GM12878 (cell line): ENCODE data around the gene P2RX4. TPM values are rescaled to one million over a fixed set of nuclear protein-coding genes. Genes with fewer than 3 reads are reported as not detected.

Source experiments
- ATAC-seq: fragments of 200-7000 bp; cut with Tn5 transposase; 3 replicates; pipeline ENCODE4 v1.9.1; 2020; ENCODE audit warnings: mild to moderate bottlenecking, moderate library complexity
- BruUV-seq: library from RNA; stranded (reverse); fragments of 400-500 nt; replicated peaks from 2 replicates; lab custom pipeline; 2021; lab: Mats Ljungman, UMichigan
- CTCF ChIA-PET: fragments of 300-600 bp; sonication (Branson Sonifier 250); formaldehyde crosslinking; extraction: SDS; loops from one replicate; lab custom pipeline; 2021; ENCODE audit warnings: inconsistent platforms; lab: Yijun Ruan, JAX
- POLR2A ChIA-PET: fragments of 350-600 bp; formaldehyde crosslinking; extraction: SDS; loops from one replicate; lab custom pipeline; 2021; ENCODE audit warnings: inconsistent platforms; lab: Charles Lee
- RAD21 ChIA-PET: fragments of 300-600 bp; sonication (Branson Sonifier 250); formaldehyde crosslinking; loops from one replicate; lab custom pipeline; 2023; ENCODE audit warnings: antibody characterized with exemption; ENCODE audit not compliant: unreplicated experiment; lab: Charles Lee
- SMC1A ChIA-PET: fragments of 300-600 bp; sonication (Branson Sonifier 250); formaldehyde crosslinking; loops from one replicate; lab custom pipeline; 2023; ENCODE audit not compliant: unreplicated experiment, uncharacterized antibody; lab: Charles Lee
- DNase-seq: peaks from one replicate; pipeline ENCODE4 v3.0.0-alpha.2; 2011; ENCODE audit warnings: low read depth, low spot score
- FAIRE-seq: peaks from 3 replicates; lab custom pipeline; 2011; peaks lifted over from hg19 to GRCh38; lab: Jason Lieb, UNC
- H2AFZ ChIP-seq: 2 replicates; pipeline ENCODE4 v1.6.0; 2011; ENCODE audit warnings: low read depth, low read length, control low read depth; ENCODE audit not compliant: control insufficient read depth
- H3K27ac ChIP-seq: 2 replicates; pipeline ENCODE4 v1.5.1; 2011; ENCODE audit warnings: control low read depth; ENCODE audit not compliant: control insufficient read depth, insufficient read depth
- H3K27me3 ChIP-seq, 2 experiments: replicated peaks in 1 of 2; 2 replicates each; pipeline versions ENCODE4 v1.6.0 to v1.6.1; 2011; ENCODE audit warnings: low read length in 1 of 2; ENCODE audit not compliant: control insufficient read depth in 2 of 2, insufficient read depth in 2 of 2
- H3K36me3 ChIP-seq, 2 experiments: 2 replicates each; pipeline ENCODE4 v1.5.1; 2011; ENCODE audit warnings: low read length in 1 of 2; ENCODE audit not compliant: control insufficient read depth in 2 of 2, insufficient read depth in 2 of 2
- H3K4me1 ChIP-seq: 2 replicates; pipeline ENCODE4 v1.6.1; 2011; ENCODE audit warnings: mild to moderate bottlenecking, low read length, moderate library complexity, mixed read lengths; ENCODE audit not compliant: control insufficient read depth, insufficient read depth
- H3K4me2 ChIP-seq: 2 replicates; pipeline ENCODE4 v1.6.0; 2011; ENCODE audit warnings: control low read depth; ENCODE audit not compliant: control insufficient read depth, insufficient read depth
- H3K4me3 ChIP-seq: fragments of 200-600 bp; sonication (generic); 2 replicates; pipeline ENCODE4 v1.5.1; 2016
- H3K79me2 ChIP-seq: 2 replicates; pipeline ENCODE4 v1.6.0; 2011; ENCODE audit warnings: low read length; ENCODE audit not compliant: control insufficient read depth, insufficient read depth
- H3K9ac ChIP-seq: 2 replicates; pipeline ENCODE4 v1.8.0; 2011; ENCODE audit warnings: low read length, control low read depth, mixed read lengths; ENCODE audit not compliant: control insufficient read depth, insufficient read depth
- H3K9me3 ChIP-seq: replicated peaks from 3 replicates; pipeline ENCODE4 v1.5.1; 2011; ENCODE audit warnings: mild to moderate bottlenecking, low read length; ENCODE audit not compliant: control insufficient read depth, insufficient read depth
- H4K20me1 ChIP-seq: 2 replicates; pipeline ENCODE4 v1.6.0; 2011; ENCODE audit not compliant: control insufficient read depth, insufficient read depth
- CUX1 ChIP-seq: IDR thresholded peaks from 2 replicates; pipeline ENCODE4 v1.6.1; 2012; ENCODE audit warnings: improper control_type of control experiment, low read depth, low read length; ENCODE audit not compliant: insufficient replicate concordance
- FOXK2 ChIP-seq: fragments of 450-650 bp; IDR thresholded peaks from 2 replicates; pipeline ENCODE4 v1.6.1; 2017; ENCODE audit warnings: mild to moderate bottlenecking, moderate library complexity
- NFYA ChIP-seq: IDR thresholded peaks from 2 replicates; pipeline ENCODE4 v1.6.1; 2011; ENCODE audit warnings: low read depth, mild to moderate bottlenecking, low read length, improper control_type of control experiment, borderline replicate concordance
- NKRF ChIP-seq: fragments of 450-650 bp; conservative IDR thresholded peaks from 2 replicates; pipeline ENCODE4 v1.6.1; 2017; ENCODE audit warnings: mild to moderate bottlenecking, moderate library complexity
- REST ChIP-seq: IDR thresholded peaks from 2 replicates; pipeline ENCODE4 v1.6.1; 2012; ENCODE audit warnings: mild to moderate bottlenecking, low read depth, low read length
- RFX5 ChIP-seq: IDR thresholded peaks from 2 replicates; pipeline ENCODE4 v1.6.1; 2011; ENCODE audit warnings: low read depth, low read length, improper control_type of control experiment
- ZNF592 ChIP-seq: fragments of 450-650 bp; IDR thresholded peaks from 2 replicates; pipeline ENCODE4 v1.6.1; 2017; ENCODE audit warnings: mild to moderate bottlenecking, moderate library complexity
- WGBS: methylation state at CpG from one replicate; pipeline ENCODE4 v1.1.6; 2016; ENCODE audit warnings: low lambda C conversion rate; ENCODE audit not compliant: insufficient replicate concordance, insufficient coverage; ENCODE audit errors: missing lambda C conversion rate; 5-methylcytosine and 5-hydroxymethylcytosine counted together
- in situ Hi-C: fragments of 300-500 bp; cut with MboI; formaldehyde crosslinking; loops from 9 replicates; pipeline ENCODE4 v1.14.3; 2018; ENCODE audit warnings: mixed read lengths
- intact Hi-C: fragments of 100-400 bp; cut with micrococcal nuclease; formaldehyde crosslinking; loops from one replicate; pipeline ENCODE4 v1.14.2; 2022; ENCODE audit not compliant: unreplicated experiment
- polyA plus RNA-seq, 11 experiments: library from polyadenylated mRNA; depleted of rRNA in 4 of 11; unstranded in 6 of 11; stranded (reverse) in 5 of 11; fragments of >200 nt; fragmentation: Nextera tagmentation in 4 of 11; fragmentation: Illumina TruSeq in 1 of 11; extraction: Ambion mirVana in 4 of 11; extraction: Trizol in 1 of 11; gene quantifications; 1 replicate in 1 of 11; 2 replicates in 10 of 11; pipeline versions ENCODE4 v1.2.1 to v1.2.3, GENCODE V29; 2011 to 2016; ENCODE audit warnings: inconsistent platforms in 2 of 11, missing spikeins in 2 of 11, low read depth in 1 of 11
- total RNA-seq, 4 experiments: library from RNA; depleted of rRNA in 3 of 4; stranded (reverse); fragments of >200 nt in 3 of 4; fragmentation: Illumina TruSeq in 1 of 4; extraction: Trizol in 1 of 4; gene quantifications; 2 replicates each; pipeline versions ENCODE4 v1.2.1 to v1.2.3, GENCODE V29; 2013 to 2021

P2RX4 gene
- total and polyA plus RNA-seq, 10 of the 15 experiments (the other 5 are each of a cell fraction or from before 2014, with no cell fraction given): 9.0 to 43.4 (median 20.5) TPM

- Histone ChIP-seq H2AFZ (no peak overlapping the region), H3K36me3 (peaks cover 0 to 4% of the 10 kb centered on the region in 2 experiments; a peak in 3 of 4 replicates), H3K4me2 (no peak overlapping the region), H3K27ac (no peak overlapping the region), H3K4me3 (no peak overlapping the region), H3K9ac (no peak overlapping the region), H3K79me2 (no peaks in the 10 kb centered on the region), H3K4me1 (peaks cover 6% of the 10 kb centered on the region), H4K20me1 (no peaks in the 10 kb centered on the region), H3K27me3 (no peaks in the 10 kb centered on the region), H3K9me3 (no peaks in the 10 kb centered on the region)
- ChIA-PET SMC1A (interaction anchor here (0.7 kb wide), 1 partner anchor 116 kb away, joined by 4 read pairs; no protein-coding TSS in a partner anchor), POLR2A (no interaction called here), RAD21 (no interaction called here), CTCF (interaction anchor here (0.5 kb wide), 1 partner anchor 27 kb away, joined by 4 read pairs; no protein-coding TSS in a partner anchor)
- BruUV-seq: no TSS peak
- intact Hi-C loops (no loop called here), in situ Hi-C loops (no loop called here)
- FAIRE-seq (no peak), ATAC-seq (no peak), DNase-seq (no peak)
- 96% methylated on average over 3 of the region's 3 CpGs for WGBS
- TF ChIP-seq NFYA: no peak
- no peak for TF ChIP-seq FOXK2
- no peak for TF ChIP-seq RFX5
- no peak for TF ChIP-seq CUX1
- TF ChIP-seq ZNF592: no peak
- no peak for TF ChIP-seq REST
- no peak for TF ChIP-seq NKRF
Observed at GRCh38 chr12:121219353-121219986, 9.5 kb downstream of the P2RX4 start.
